C1 segment of cervical spinal cord (tissue), 14 donors: Measurements from ENCODE around the gene SCPEP1.
A peak's percentile ranks its signal among the peaks of the same experiment; 100 is the strongest.

ENCODE experiments used
- DNase-seq, 14 donors: peaks; one replicate each; lab custom pipeline; 2025; lab: John Stamatoyannopoulos, UW

SCPEP1 gene

GRCh38 chr17:57040571-57040970 is 62.6 kb downstream of the SCPEP1 start:
- DNase-seq, result no peak

- DNase-seq, result no peak
Observed at GRCh38 chr17:57043276-57043675, 65.3 kb downstream of the SCPEP1 start.

- peak in 1 of 14 donors; percentile 21 for DNase-seq
Observed at GRCh38 chr17:57044976-57045867, 67.3 kb downstream of the SCPEP1 start.

GRCh38 chr17:57045868-57046704 is 68.2 kb downstream of the SCPEP1 start:
- peak in 2 of 14 donors; percentile 4 to 17 for DNase-seq

- DNase-seq, result no peak
Observed at GRCh38 chr17:57046749-57047148, 68.8 kb downstream of the SCPEP1 start.

- DNase-seq, result no peak
Observed at GRCh38 chr17:57048096-57048495, 70.2 kb downstream of the SCPEP1 start.

- peak in 3 of 14 donors; percentile 8 to 16 (median 10) for DNase-seq
Observed at GRCh38 chr17:57050306-57050705, 72.4 kb downstream of the SCPEP1 start.

GRCh38 chr17:57051886-57052361 is 74.0 kb downstream of the SCPEP1 start:
- no peak for DNase-seq
